K562 (cell line): Measurements from ENCODE around the gene CXCL17.

Experiments used
- ARID3B ChIP-seq: fragments of 250-450 bp; sonication (Bioruptor Pico); IDR thresholded peaks from 2 replicates; pipeline ENCODE4 v1.4.0; 2020; ENCODE audit warnings: borderline replicate concordance
- BRCA1 ChIP-seq, 2 experiments: fragments of 450-650 bp in 1 of 2; sonication (generic) in 1 of 2; formaldehyde crosslinking in 1 of 2; IDR thresholded peaks; 2 replicates each; pipeline versions ENCODE4 v1.5.0 to v1.6.1; 2017 to 2020; ENCODE audit warnings: mild to moderate bottlenecking in 1 of 2, missing genetic modification reagents in 1 of 2
- BRD4 ChIP-seq: fragments of 200-600 bp; sonication (generic); IDR thresholded peaks from 2 replicates; pipeline ENCODE4 v1.6.1; 2017; ENCODE audit warnings: inconsistent platforms
- CHD7 ChIP-seq: fragments of 200-600 bp; sonication (generic); IDR thresholded peaks from one replicate; pipeline ENCODE4 v1.6.1; 2012; ENCODE audit warnings: mild to moderate bottlenecking, low read depth, low read length, inconsistent platforms
- CTCF ChIP-seq, 3 experiments: IDR thresholded peaks in 2 of 3; conservative IDR thresholded peaks in 1 of 3; 2 replicates each; pipeline ENCODE4 v1.5.1; 2011 to 2012; ENCODE audit warnings: low read length in 3 of 3, mild to moderate bottlenecking in 3 of 3, control low read depth in 2 of 3, improper control_type of control experiment in 1 of 3, inconsistent platforms in 1 of 3, low read depth in 1 of 3, mixed read lengths in 1 of 3, moderate library complexity in 1 of 3; ENCODE audit not compliant: insufficient read depth in 2 of 3
- DIDO1 ChIP-seq: fragments of 450-650 bp; IDR thresholded peaks from 2 replicates; pipeline ENCODE4 v1.6.1; 2016; ENCODE audit warnings: low read depth, missing biosample characterization, missing genetic modification characterization
- ETV1 ChIP-seq: fragments of 450-650 bp; conservative IDR thresholded peaks from 2 replicates; pipeline ENCODE4 v1.6.1; 2016; ENCODE audit warnings: missing genetic modification characterization, control low read depth, low read depth, missing compliant biosample characterization
- NCOA2 ChIP-seq, 2 experiments: fragments of 450-650 bp; IDR thresholded peaks; 2 replicates each; pipeline ENCODE4 v1.6.1; 2018; ENCODE audit warnings: mild to moderate bottlenecking in 2 of 2, moderate library complexity in 1 of 2; ENCODE audit not compliant: partially characterized antibody in 2 of 2
- POLR2A ChIP-seq: fragments of 450-650 bp; conservative IDR thresholded peaks from 2 replicates; pipeline ENCODE4 v1.6.1; 2016
- SRSF1 ChIP-seq: fragments of 200-400 bp; formaldehyde crosslinking; IDR thresholded peaks from 2 replicates; pipeline ENCODE4 v1.6.1; 2017; ENCODE audit warnings: mild to moderate bottlenecking, low read depth, low read length, moderate library complexity
- TCF7L2 ChIP-seq: fragments of 150-350 bp; IDR thresholded peaks from 2 replicates; pipeline ENCODE4 v1.6.1; 2016; ENCODE audit warnings: low read depth, mild to moderate bottlenecking, low read length, moderate library complexity
- TSC22D4 ChIP-seq: fragments of 450-650 bp; IDR thresholded peaks from 2 replicates; pipeline ENCODE4 v1.6.1; 2016; ENCODE audit warnings: missing genetic modification characterization, missing biosample characterization, control low read depth
- ZBTB26 ChIP-seq: fragments of 450-650 bp; formaldehyde crosslinking; IDR thresholded peaks from 2 replicates; pipeline ENCODE4 v1.4.0; 2022; ENCODE audit warnings: missing genetic modification characterization
- ZC3H8 ChIP-seq: fragments of 450-650 bp; IDR thresholded peaks from 2 replicates; pipeline ENCODE4 v1.6.1; 2017

- TF ChIP-seq CTCF (IDR thresholded peaks at IDR 0.05 in 2 of 3, conservative IDR thresholded peaks at IDR 0.05 in 1 of 3; ENCODE audit: insufficient read depth in 2 of 3, low read depth in 1 of 3, low read length in 3 of 3) (no peak), POLR2A (no peak), ARID3B (CRISPR knock-in tag) (no peak), ETV1 (tag) (no peak), ZBTB26 (CRISPR knock-in tag) (no peak), TSC22D4 (no peak), ZC3H8 (no peak), TCF7L2 (no peak), SRSF1 (no peak), DIDO1 (tag) (no peak), NCOA2 (IDR thresholded peaks at IDR 0.05; ENCODE audit: partially characterized antibody in 2 of 2) (no peak), BRD4 (no peak), CHD7 (no peak), BRCA1 (IDR thresholded peaks at IDR 0.05) (no peak), BRCA1 (CRISPR knock-in tag; IDR thresholded peaks at IDR 0.05) (no peak)
Observed at GRCh38 chr19:42441049-42441445, 1.7 kb downstream of the CXCL17 start.
